WTC11 (cell line): ENCODE results near the gene TRIP13. TPM values are rescaled to one million over a fixed set of nuclear protein-coding genes. Genes with fewer than 3 reads are reported as not detected.

Experiments
- ATAC-seq: fragments of 200-7000 bp; cut with Tn5 transposase; 2 replicates; pipeline ENCODE4 v1.10.0; 2021; ENCODE audit warnings: mild to moderate bottlenecking, moderate library complexity
- CTCF ChIA-PET: fragments of 300-600 bp; sonication (Branson Sonifier 250); formaldehyde crosslinking; loops from one replicate; lab custom pipeline; 2021; ENCODE audit warnings: antibody characterized with exemption; lab: Charles Lee
- POLR2A ChIA-PET: fragments of 350-600 bp; sonication (Branson Sonifier 250); formaldehyde crosslinking; loops from one replicate; lab custom pipeline; 2021; ENCODE audit warnings: antibody characterized with exemption; lab: Charles Lee
- DNase-seq: peaks from one replicate; pipeline ENCODE4 v3.0.0; 2021; ENCODE audit warnings: low spot score
- H3K27ac Mint-ChIP-seq: 2 replicates; pipeline ENCODE4 v1.8.0; 2021; ENCODE audit warnings: mixed read lengths
- H3K27me3 Mint-ChIP-seq: 2 replicates; pipeline ENCODE4 v1.8.0; 2021; ENCODE audit warnings: low read depth, mild to moderate bottlenecking, moderate library complexity, mixed read lengths
- H3K36me3 Mint-ChIP-seq: 2 replicates; pipeline ENCODE4 v1.8.0; 2021; ENCODE audit warnings: mixed read lengths
- H3K4me1 Mint-ChIP-seq: 2 replicates; pipeline ENCODE4 v1.8.0; 2022; ENCODE audit warnings: mixed read lengths
- H3K4me3 Mint-ChIP-seq: 2 replicates; pipeline ENCODE4 v1.8.0; 2021; ENCODE audit warnings: mild to moderate bottlenecking, moderate library complexity, mixed read lengths
- H3K9me3 Mint-ChIP-seq: 2 replicates; pipeline ENCODE4 v1.8.0; 2021; ENCODE audit warnings: mixed read lengths
- ATF1 ChIP-seq: sonication (generic); formaldehyde crosslinking; IDR thresholded peaks from 2 replicates; pipeline ENCODE4 v1.8.1; 2023; ENCODE audit warnings: mild to moderate bottlenecking, moderate library complexity, missing genetic modification reagents
- CBFB ChIP-seq: sonication (generic); formaldehyde crosslinking; IDR thresholded peaks from 2 replicates; pipeline ENCODE4 v1.8.1; 2022; ENCODE audit warnings: mild to moderate bottlenecking, low read depth, missing genetic modification reagents
- ETV6 ChIP-seq: sonication (generic); formaldehyde crosslinking; IDR thresholded peaks from 2 replicates; pipeline ENCODE4 v1.8.1; 2022; ENCODE audit warnings: mild to moderate bottlenecking, missing genetic modification reagents
- IRF2 ChIP-seq: sonication (generic); formaldehyde crosslinking; IDR thresholded peaks from 2 replicates; pipeline ENCODE4 v1.8.0; 2022; ENCODE audit warnings: low read depth, missing genetic modification reagents, borderline replicate concordance
- KAT7 ChIP-seq: sonication (generic); formaldehyde crosslinking; IDR thresholded peaks from 2 replicates; pipeline ENCODE4 v1.8.1; 2023; ENCODE audit warnings: missing genetic modification reagents, mild to moderate bottlenecking, borderline replicate concordance
- MYBL2 ChIP-seq: sonication (generic); formaldehyde crosslinking; IDR thresholded peaks from 2 replicates; pipeline ENCODE4 v1.8.1; 2023; ENCODE audit warnings: mild to moderate bottlenecking, moderate library complexity, missing genetic modification reagents
- NFATC4 ChIP-seq: fragments of 250-450 bp; sonication (Bioruptor Pico); IDR thresholded peaks from 2 replicates; pipeline ENCODE4 v1.9.0; 2021; ENCODE audit warnings: mild to moderate bottlenecking
- OVOL2 ChIP-seq: fragments of 250-450 bp; sonication (Bioruptor Pico); IDR thresholded peaks from 2 replicates; pipeline ENCODE4 v1.9.0; 2021; ENCODE audit warnings: mild to moderate bottlenecking, borderline replicate concordance
- PRRX2 ChIP-seq: fragments of 250-450 bp; sonication (Bioruptor Pico); IDR thresholded peaks from 2 replicates; pipeline ENCODE4 v1.8.0; 2021; ENCODE audit warnings: mild to moderate bottlenecking
- SOX15 ChIP-seq: fragments of 250-450 bp; sonication (Bioruptor Pico); IDR thresholded peaks from 2 replicates; pipeline ENCODE4 v1.9.0; 2021; ENCODE audit warnings: mild to moderate bottlenecking
- SP1 ChIP-seq: sonication (generic); formaldehyde crosslinking; conservative IDR thresholded peaks from 2 replicates; pipeline ENCODE4 v1.8.1; 2022; ENCODE audit warnings: missing genetic modification reagents
- TEAD1 ChIP-seq: sonication (generic); formaldehyde crosslinking; IDR thresholded peaks from 2 replicates; pipeline ENCODE4 v1.8.0; 2022; ENCODE audit warnings: mild to moderate bottlenecking, missing genetic modification reagents
- TEAD4 ChIP-seq: sonication (generic); formaldehyde crosslinking; IDR thresholded peaks from 2 replicates; pipeline ENCODE4 v1.8.0; 2022; ENCODE audit warnings: mild to moderate bottlenecking, missing genetic modification reagents
- ZNF138 ChIP-seq: sonication (generic); formaldehyde crosslinking; conservative IDR thresholded peaks from 2 replicates; pipeline ENCODE4 v1.8.1; 2022; ENCODE audit warnings: mild to moderate bottlenecking, moderate library complexity, missing genetic modification reagents
- ZNF263 ChIP-seq: sonication (generic); formaldehyde crosslinking; IDR thresholded peaks from 2 replicates; pipeline ENCODE4 v1.8.1; 2022; ENCODE audit warnings: low read depth, mild to moderate bottlenecking, moderate library complexity, missing genetic modification reagents
- ZNF396 ChIP-seq: fragments of 250-450 bp; sonication (Bioruptor Pico); IDR thresholded peaks from 2 replicates; pipeline ENCODE4 v1.8.0; 2021; ENCODE audit warnings: mild to moderate bottlenecking, moderate library complexity, borderline replicate concordance
- ZNF416 ChIP-seq: fragments of 250-450 bp; sonication (Bioruptor Pico); IDR thresholded peaks from 2 replicates; pipeline ENCODE4 v1.9.0; 2021; ENCODE audit warnings: mild to moderate bottlenecking, inconsistent platforms
- total RNA-seq: library from RNA; stranded (reverse); gene quantifications from 3 replicates; pipeline ENCODE4 v1.2.3, GENCODE V29; 2021
- TF ChIP-seq, protein P1 (sequence below): sonication (generic); formaldehyde crosslinking; IDR thresholded peaks from 2 replicates; pipeline ENCODE4 v1.8.1; 2023; ENCODE audit warnings: mild to moderate bottlenecking, missing genetic modification reagents, borderline replicate concordance
- TF ChIP-seq, protein P2 (sequence below): fragments of 250-450 bp; sonication (Bioruptor Pico); IDR thresholded peaks from 2 replicates; pipeline ENCODE4 v1.9.0; 2021; ENCODE audit warnings: mild to moderate bottlenecking
- TF ChIP-seq, protein P3 (sequence below): sonication (generic); formaldehyde crosslinking; IDR thresholded peaks from 2 replicates; pipeline ENCODE4 v1.8.1; 2022; ENCODE audit warnings: low read depth, mild to moderate bottlenecking, moderate library complexity, missing genetic modification reagents, borderline replicate concordance
- TF ChIP-seq, protein P4 (sequence below): sonication (generic); formaldehyde crosslinking; IDR thresholded peaks from 2 replicates; pipeline ENCODE4 v1.8.0; 2022; ENCODE audit warnings: mild to moderate bottlenecking, missing genetic modification reagents
- TF ChIP-seq, protein P5 (sequence below): sonication (generic); formaldehyde crosslinking; IDR thresholded peaks from 2 replicates; pipeline ENCODE4 v1.8.0; 2022; ENCODE audit warnings: mild to moderate bottlenecking, missing genetic modification reagents
- TF ChIP-seq, protein P6 (sequence below): sonication (generic); formaldehyde crosslinking; IDR thresholded peaks from 2 replicates; pipeline ENCODE4 v1.8.1; 2022; ENCODE audit warnings: missing genetic modification reagents, borderline replicate concordance
- TF ChIP-seq, protein P7 (sequence below): sonication (generic); formaldehyde crosslinking; IDR thresholded peaks from 2 replicates; pipeline ENCODE4 v1.8.0; 2023; ENCODE audit warnings: missing genetic modification reagents

TRIP13 gene
- total RNA-seq, 1 experiment from 2014 or later = 33.7 TPM

DNA sequence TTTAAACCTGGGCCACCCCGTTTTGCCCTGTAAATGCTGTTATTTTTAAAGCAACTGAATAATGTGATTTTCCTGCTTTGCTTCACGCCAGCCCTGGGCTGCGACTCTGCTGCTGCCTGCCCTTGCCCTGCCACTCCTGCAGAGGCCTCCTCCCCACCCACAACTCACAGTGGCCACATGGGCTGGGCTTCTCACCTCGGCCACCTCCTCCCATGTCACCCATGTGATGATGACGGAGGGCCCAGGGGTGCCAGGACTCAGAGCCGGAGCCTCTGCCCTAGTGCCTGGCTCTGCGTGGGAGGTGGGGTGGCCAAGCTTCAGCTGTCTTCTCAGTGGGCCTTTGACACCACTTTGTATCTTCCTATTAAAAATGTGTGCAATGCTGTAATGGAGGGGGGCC, 67.9 kb downstream of the TRIP13 start (continued):
- TF ChIP-seq, protein P1, sequence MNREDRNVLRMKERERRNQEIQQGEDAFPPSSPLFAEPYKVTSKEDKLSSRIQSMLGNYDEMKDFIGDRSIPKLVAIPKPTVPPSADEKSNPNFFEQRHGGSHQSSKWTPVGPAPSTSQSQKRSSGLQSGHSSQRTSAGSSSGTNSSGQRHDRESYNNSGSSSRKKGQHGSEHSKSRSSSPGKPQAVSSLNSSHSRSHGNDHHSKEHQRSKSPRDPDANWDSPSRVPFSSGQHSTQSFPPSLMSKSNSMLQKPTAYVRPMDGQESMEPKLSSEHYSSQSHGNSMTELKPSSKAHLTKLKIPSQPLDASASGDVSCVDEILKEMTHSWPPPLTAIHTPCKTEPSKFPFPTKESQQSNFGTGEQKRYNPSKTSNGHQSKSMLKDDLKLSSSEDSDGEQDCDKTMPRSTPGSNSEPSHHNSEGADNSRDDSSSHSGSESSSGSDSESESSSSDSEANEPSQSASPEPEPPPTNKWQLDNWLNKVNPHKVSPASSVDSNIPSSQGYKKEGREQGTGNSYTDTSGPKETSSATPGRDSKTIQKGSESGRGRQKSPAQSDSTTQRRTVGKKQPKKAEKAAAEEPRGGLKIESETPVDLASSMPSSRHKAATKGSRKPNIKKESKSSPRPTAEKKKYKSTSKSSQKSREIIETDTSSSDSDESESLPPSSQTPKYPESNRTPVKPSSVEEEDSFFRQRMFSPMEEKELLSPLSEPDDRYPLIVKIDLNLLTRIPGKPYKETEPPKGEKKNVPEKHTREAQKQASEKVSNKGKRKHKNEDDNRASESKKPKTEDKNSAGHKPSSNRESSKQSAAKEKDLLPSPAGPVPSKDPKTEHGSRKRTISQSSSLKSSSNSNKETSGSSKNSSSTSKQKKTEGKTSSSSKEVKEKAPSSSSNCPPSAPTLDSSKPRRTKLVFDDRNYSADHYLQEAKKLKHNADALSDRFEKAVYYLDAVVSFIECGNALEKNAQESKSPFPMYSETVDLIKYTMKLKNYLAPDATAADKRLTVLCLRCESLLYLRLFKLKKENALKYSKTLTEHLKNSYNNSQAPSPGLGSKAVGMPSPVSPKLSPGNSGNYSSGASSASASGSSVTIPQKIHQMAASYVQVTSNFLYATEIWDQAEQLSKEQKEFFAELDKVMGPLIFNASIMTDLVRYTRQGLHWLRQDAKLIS (CRISPR knock-in tag) = no peak
- TF ChIP-seq CBFB (CRISPR knock-in tag) (no peak), OVOL2 (no peak), NFATC4 (CRISPR knock-in tag) (no peak), MYBL2 (CRISPR knock-in tag) (no peak)
- TF ChIP-seq, protein P2, sequence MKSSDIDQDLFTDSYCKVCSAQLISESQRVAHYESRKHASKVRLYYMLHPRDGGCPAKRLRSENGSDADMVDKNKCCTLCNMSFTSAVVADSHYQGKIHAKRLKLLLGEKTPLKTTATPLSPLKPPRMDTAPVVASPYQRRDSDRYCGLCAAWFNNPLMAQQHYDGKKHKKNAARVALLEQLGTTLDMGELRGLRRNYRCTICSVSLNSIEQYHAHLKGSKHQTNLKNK = no peak

DNA sequence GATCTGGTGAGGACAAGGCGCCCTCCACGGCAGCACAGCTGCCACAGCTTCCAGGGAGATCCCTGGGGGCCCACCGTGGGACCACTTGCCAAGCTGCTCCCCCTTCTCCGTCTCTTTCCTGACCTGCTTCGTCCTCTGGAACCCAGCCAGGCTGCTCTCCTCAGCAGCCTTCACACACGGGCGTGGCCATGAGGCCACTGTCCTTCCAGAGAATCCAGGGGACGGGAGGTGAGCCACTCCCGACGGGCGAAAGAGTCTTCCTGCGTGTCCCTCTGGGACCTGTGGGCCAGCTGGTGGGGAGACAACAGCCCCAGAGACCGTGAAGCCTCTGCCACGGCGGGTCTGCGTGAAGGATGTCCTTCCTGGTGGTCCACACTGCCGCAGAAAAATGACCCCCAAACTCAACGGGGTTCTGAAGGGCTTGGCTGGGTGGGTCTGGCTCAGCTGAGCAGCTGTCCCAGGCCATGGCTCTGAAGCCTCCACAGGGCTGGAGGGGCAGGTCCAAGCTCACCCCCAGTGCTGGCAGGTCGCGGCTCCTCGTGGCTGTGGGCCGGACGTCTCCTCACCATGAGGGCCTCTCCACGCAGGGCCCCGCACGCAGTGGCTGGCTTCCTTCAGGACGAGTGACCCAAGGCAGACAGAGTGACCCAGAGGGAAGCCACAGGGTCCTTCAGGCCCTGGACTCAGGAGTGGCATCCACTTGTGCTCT, 68.5 kb downstream of the TRIP13 start:
- ChIA-PET POLR2A (no interaction called here), CTCF (interaction anchor here (1.0 kb wide), 1 partner anchor 22 kb away, joined by 4 read pairs; no protein-coding TSS in a partner anchor)
- no peaks in the 10 kb centered on the region for H3K9me3 Mint-ChIP-seq
- H3K27me3 Mint-ChIP-seq = no peaks in the 10 kb centered on the region
- H3K27ac Mint-ChIP-seq = no peak overlapping the region
- DNase-seq = no peak
- no peaks in the 10 kb centered on the region for H3K36me3 Mint-ChIP-seq
- ATAC-seq = no peak
- TF ChIP-seq ATF1 (CRISPR knock-in tag) (no peak), ZNF396 (CRISPR knock-in tag) (no peak), TEAD4 (no peak), KAT7 (CRISPR knock-in tag) (no peak), TEAD1 (CRISPR knock-in tag) (no peak), SOX15 (CRISPR knock-in tag) (no peak), PRRX2 (CRISPR knock-in tag) (no peak), MYBL2 (CRISPR knock-in tag) (no peak), ZNF263 (CRISPR knock-in tag) (no peak), ZNF416 (CRISPR knock-in tag) (no peak), ETV6 (CRISPR knock-in tag) (no peak), SP1 (CRISPR knock-in tag) (no peak), ZNF138 (CRISPR knock-in tag) (no peak), IRF2 (CRISPR knock-in tag) (no peak)
- TF ChIP-seq, protein P3, sequence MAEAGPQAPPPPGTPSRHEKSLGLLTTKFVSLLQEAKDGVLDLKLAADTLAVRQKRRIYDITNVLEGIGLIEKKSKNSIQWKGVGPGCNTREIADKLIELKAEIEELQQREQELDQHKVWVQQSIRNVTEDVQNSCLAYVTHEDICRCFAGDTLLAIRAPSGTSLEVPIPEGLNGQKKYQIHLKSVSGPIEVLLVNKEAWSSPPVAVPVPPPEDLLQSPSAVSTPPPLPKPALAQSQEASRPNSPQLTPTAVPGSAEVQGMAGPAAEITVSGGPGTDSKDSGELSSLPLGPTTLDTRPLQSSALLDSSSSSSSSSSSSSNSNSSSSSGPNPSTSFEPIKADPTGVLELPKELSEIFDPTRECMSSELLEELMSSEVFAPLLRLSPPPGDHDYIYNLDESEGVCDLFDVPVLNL (CRISPR knock-in tag) = no peak
- TF ChIP-seq, protein P4, sequence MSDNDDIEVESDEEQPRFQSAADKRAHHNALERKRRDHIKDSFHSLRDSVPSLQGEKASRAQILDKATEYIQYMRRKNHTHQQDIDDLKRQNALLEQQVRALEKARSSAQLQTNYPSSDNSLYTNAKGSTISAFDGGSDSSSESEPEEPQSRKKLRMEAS = no peak
- TF ChIP-seq, protein P5, sequence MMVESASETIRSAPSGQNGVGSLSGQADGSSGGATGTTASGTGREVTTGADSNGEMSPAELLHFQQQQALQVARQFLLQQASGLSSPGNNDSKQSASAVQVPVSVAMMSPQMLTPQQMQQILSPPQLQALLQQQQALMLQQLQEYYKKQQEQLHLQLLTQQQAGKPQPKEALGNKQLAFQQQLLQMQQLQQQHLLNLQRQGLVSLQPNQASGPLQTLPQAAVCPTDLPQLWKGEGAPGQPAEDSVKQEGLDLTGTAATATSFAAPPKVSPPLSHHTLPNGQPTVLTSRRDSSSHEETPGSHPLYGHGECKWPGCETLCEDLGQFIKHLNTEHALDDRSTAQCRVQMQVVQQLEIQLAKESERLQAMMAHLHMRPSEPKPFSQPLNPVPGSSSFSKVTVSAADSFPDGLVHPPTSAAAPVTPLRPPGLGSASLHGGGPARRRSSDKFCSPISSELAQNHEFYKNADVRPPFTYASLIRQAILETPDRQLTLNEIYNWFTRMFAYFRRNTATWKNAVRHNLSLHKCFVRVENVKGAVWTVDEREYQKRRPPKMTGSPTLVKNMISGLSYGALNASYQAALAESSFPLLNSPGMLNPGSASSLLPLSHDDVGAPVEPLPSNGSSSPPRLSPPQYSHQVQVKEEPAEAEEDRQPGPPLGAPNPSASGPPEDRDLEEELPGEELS (CRISPR knock-in tag) = no peak
- TF ChIP-seq, protein P6, sequence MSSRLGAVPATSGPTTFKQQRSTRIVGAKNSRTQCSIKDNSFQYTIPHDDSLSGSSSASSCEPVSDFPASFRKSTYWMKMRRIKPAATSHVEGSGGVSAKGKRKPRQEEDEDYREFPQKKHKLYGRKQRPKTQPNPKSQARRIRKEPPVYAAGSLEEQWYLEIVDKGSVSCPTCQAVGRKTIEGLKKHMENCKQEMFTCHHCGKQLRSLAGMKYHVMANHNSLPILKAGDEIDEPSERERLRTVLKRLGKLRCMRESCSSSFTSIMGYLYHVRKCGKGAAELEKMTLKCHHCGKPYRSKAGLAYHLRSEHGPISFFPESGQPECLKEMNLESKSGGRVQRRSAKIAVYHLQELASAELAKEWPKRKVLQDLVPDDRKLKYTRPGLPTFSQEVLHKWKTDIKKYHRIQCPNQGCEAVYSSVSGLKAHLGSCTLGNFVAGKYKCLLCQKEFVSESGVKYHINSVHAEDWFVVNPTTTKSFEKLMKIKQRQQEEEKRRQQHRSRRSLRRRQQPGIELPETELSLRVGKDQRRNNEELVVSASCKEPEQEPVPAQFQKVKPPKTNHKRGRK (CRISPR knock-in tag) = no peak
- TF ChIP-seq, protein P7, sequence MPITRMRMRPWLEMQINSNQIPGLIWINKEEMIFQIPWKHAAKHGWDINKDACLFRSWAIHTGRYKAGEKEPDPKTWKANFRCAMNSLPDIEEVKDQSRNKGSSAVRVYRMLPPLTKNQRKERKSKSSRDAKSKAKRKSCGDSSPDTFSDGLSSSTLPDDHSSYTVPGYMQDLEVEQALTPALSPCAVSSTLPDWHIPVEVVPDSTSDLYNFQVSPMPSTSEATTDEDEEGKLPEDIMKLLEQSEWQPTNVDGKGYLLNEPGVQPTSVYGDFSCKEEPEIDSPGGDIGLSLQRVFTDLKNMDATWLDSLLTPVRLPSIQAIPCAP (CRISPR knock-in tag) = no peak
- no peaks in the 10 kb centered on the region for H3K4me1 Mint-ChIP-seq
- no peak overlapping the region for H3K4me3 Mint-ChIP-seq
